K562 (cell line): Measurements from ENCODE around the gene AIMP2. TPM values are rescaled to one million over a fixed set of nuclear protein-coding genes. Genes with fewer than 3 reads are reported as not detected.

Experiments
- CHCHD3 ChIP-seq: fragments of 250-450 bp; sonication (Bioruptor Pico); IDR thresholded peaks from 2 replicates; pipeline ENCODE4 v2.1.2; 2022; ENCODE audit warnings: mild to moderate bottlenecking
- IFI16 ChIP-seq: fragments of 250-450 bp; sonication (Bioruptor Pico); IDR thresholded peaks from 2 replicates; pipeline ENCODE4 v2.1.2; 2022; ENCODE audit warnings: mild to moderate bottlenecking, inconsistent platforms
- IRF9 ChIP-seq: fragments of 450-650 bp; IDR thresholded peaks from 2 replicates; pipeline ENCODE4 v1.6.1; 2016; ENCODE audit warnings: missing biosample characterization, missing genetic modification characterization
- KLF1 ChIP-seq: fragments of 450-650 bp; IDR thresholded peaks from 2 replicates; pipeline ENCODE4 v1.6.1; 2016; ENCODE audit warnings: missing genetic modification characterization, missing compliant biosample characterization
- MBD1 ChIP-seq: fragments of 250-450 bp; sonication (Bioruptor Pico); IDR thresholded peaks from 2 replicates; pipeline ENCODE4 v1.8.0; 2022; ENCODE audit warnings: inconsistent platforms
- MXI1 ChIP-seq: IDR thresholded peaks from 2 replicates; pipeline ENCODE4 v1.6.1; 2011; ENCODE audit warnings: low read depth, mild to moderate bottlenecking, improper control_type of control experiment, low read length
- NEUROD1 ChIP-seq: fragments of 150-350 bp; IDR thresholded peaks from 2 replicates; pipeline ENCODE4 v1.6.1; 2014; ENCODE audit warnings: borderline replicate concordance, low read length, low read depth; ENCODE audit not compliant: partially characterized antibody
- RBM22 ChIP-seq: fragments of 200-400 bp; formaldehyde crosslinking; IDR thresholded peaks from 2 replicates; pipeline ENCODE4 v1.6.1; 2018; ENCODE audit warnings: low read length, low read depth; ENCODE audit not compliant: poor library complexity, severe bottlenecking
- SAFB ChIP-seq: fragments of 200-400 bp; formaldehyde crosslinking; IDR thresholded peaks from 2 replicates; pipeline ENCODE4 v1.6.1; 2017; ENCODE audit warnings: low read depth, low read length, borderline replicate concordance
- THAP12 ChIP-seq: fragments of 250-450 bp; sonication (Bioruptor Pico); IDR thresholded peaks from 2 replicates; pipeline ENCODE4 v1.9.0; 2021; ENCODE audit warnings: mild to moderate bottlenecking, inconsistent platforms
- ZBTB40 ChIP-seq, 2 experiments: fragments of 450-650 bp in 1 of 2; sonication (generic) in 1 of 2; formaldehyde crosslinking in 1 of 2; IDR thresholded peaks; 2 replicates each; pipeline versions ENCODE4 v1.7.1 to v1.9.0; 2016 to 2022; ENCODE audit warnings: inconsistent platforms in 1 of 2, mild to moderate bottlenecking in 1 of 2, missing genetic modification reagents in 1 of 2
- ZFPM2 ChIP-seq: fragments of 250-450 bp; sonication (Bioruptor Pico); IDR thresholded peaks from 2 replicates; pipeline ENCODE4 v1.5.1; 2022; ENCODE audit warnings: mild to moderate bottlenecking
- ZNF511 ChIP-seq: sonication (generic); formaldehyde crosslinking; IDR thresholded peaks from 2 replicates; pipeline ENCODE4 v1.8.0; 2022; ENCODE audit warnings: mild to moderate bottlenecking, missing genetic modification reagents
- polyA plus RNA-seq, 8 experiments: library from polyadenylated mRNA; depleted of rRNA in 4 of 8; stranded (reverse) in 5 of 8; unstranded in 3 of 8; fragments of >200 nt; fragmentation: Nextera tagmentation in 2 of 8; fragmentation: Illumina TruSeq in 1 of 8; extraction: Ambion mirVana in 2 of 8; extraction: Trizol in 1 of 8; gene quantifications; 2 replicates each; pipeline versions ENCODE4 v1.2.1 to v1.2.3, GENCODE V29; 2011 to 2014; ENCODE audit warnings: inconsistent platforms in 1 of 8, missing spikeins in 1 of 8
- total RNA-seq, 7 experiments: library from RNA; depleted of rRNA in 6 of 7; stranded (reverse); fragments of >200 nt in 6 of 7; fragmentation: Illumina TruSeq in 2 of 7; extraction: Trizol in 2 of 7; gene quantifications; 2 replicates each; pipeline versions ENCODE4 v1.2.1 to v1.2.3, GENCODE V29; 2011 to 2021; ENCODE audit warnings: low replicate concordance in 1 of 7

The AIMP2 gene
- total and polyA plus RNA-seq, 9 of the 15 experiments (the other 6 are each of a cell fraction or from before 2014, with no cell fraction given), result 47.5 to 84.9 (median 63.5) TPM

- TF ChIP-seq ZBTB40 (IDR thresholded peaks at IDR 0.05), result no peak
- no peak for TF ChIP-seq ZBTB40 (CRISPR knock-in tag; IDR thresholded peaks at IDR 0.05)
- TF ChIP-seq KLF1 (tag), result no peak
- peak; percentile 44 for TF ChIP-seq NEUROD1
- no peak for TF ChIP-seq IRF9 (tag)
- 0 out of 2 replicates have a peak, but pooled peaks have one; percentile 49 for TF ChIP-seq MXI1
- no peak for TF ChIP-seq IFI16
- TF ChIP-seq ZNF511 (CRISPR knock-in tag), result no peak
- TF ChIP-seq ZFPM2 (CRISPR knock-in tag), result no peak
- TF ChIP-seq MBD1 (CRISPR knock-in tag), result no peak
- TF ChIP-seq CHCHD3 (CRISPR knock-in tag), result no peak
- no peak for TF ChIP-seq THAP12
- TF ChIP-seq SAFB, result no peak
- no peak for TF ChIP-seq RBM22
These were observed 47.5 kb downstream of the AIMP2 start (continued) for GRCh38 chr7:6056616-6057015.
